ENCODE data around the gene IFNL4. TPM values are rescaled to one million over a fixed set of nuclear protein-coding genes. Genes with fewer than 3 reads are reported as not detected.

The IFNL4 gene
- total RNA-seq, 1 donor from 2014 or later = not detected

- peaks cover 20% of the 10 kb centered on the region for H3K27me3 ChIP-seq (ENCODE audit: control insufficient read depth, insufficient read depth, low read length)
- TF ChIP-seq, protein P1, sequence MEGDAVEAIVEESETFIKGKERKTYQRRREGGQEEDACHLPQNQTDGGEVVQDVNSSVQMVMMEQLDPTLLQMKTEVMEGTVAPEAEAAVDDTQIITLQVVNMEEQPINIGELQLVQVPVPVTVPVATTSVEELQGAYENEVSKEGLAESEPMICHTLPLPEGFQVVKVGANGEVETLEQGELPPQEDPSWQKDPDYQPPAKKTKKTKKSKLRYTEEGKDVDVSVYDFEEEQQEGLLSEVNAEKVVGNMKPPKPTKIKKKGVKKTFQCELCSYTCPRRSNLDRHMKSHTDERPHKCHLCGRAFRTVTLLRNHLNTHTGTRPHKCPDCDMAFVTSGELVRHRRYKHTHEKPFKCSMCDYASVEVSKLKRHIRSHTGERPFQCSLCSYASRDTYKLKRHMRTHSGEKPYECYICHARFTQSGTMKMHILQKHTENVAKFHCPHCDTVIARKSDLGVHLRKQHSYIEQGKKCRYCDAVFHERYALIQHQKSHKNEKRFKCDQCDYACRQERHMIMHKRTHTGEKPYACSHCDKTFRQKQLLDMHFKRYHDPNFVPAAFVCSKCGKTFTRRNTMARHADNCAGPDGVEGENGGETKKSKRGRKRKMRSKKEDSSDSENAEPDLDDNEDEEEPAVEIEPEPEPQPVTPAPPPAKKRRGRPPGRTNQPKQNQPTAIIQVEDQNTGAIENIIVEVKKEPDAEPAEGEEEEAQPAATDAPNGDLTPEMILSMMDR (IDR thresholded peaks at IDR 0.05; ENCODE audit: insufficient read depth, low read length, poor library complexity, severe bottlenecking) = no peak
- no peak overlapping the region for H3K4me3 ChIP-seq (ENCODE audit: low read depth, low read length)
- no peaks in the 10 kb centered on the region for H3K36me3 ChIP-seq (ENCODE audit: control insufficient read depth, insufficient read depth, low read length)
- no peak for DNase-seq (ENCODE audit: low read depth)
These were observed 4.9 kb upstream of the IFNL4 start for GRCh38 chr19:39253374-39254149.

DNA sequence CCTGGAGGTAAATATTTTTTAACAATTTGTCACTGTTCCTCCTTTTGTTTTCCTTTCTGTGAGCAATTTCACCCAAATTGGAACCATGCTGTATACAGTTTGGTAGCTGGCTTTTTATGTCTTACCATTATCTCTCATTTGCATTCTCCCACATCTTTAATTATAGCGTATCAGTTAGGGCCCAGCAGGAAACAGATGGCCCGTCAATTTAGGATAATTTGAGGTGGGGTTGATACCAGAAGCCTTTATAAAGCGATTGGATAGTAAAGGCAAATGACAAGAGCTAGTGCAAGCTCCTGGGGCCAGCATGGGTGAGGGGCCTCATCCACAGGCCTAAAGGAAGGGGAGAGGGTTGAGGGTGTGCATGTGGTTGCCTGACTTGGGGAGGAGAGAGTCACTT is 3.8 kb upstream of the IFNL4 start:
- TF ChIP-seq, protein P1 (IDR thresholded peaks at IDR 0.05; ENCODE audit: insufficient read depth, low read length, poor library complexity, severe bottlenecking) = no peak
- Histone ChIP-seq H3K4me3 (ENCODE audit: low read depth, low read length) (no peak overlapping the region), H3K36me3 (ENCODE audit: control insufficient read depth, insufficient read depth, low read length) (no peaks in the 10 kb centered on the region), H3K27me3 (ENCODE audit: control insufficient read depth, insufficient read depth, low read length) (peaks cover 31% of the 10 kb centered on the region)
- no peak for DNase-seq (ENCODE audit: low read depth)

DNA sequence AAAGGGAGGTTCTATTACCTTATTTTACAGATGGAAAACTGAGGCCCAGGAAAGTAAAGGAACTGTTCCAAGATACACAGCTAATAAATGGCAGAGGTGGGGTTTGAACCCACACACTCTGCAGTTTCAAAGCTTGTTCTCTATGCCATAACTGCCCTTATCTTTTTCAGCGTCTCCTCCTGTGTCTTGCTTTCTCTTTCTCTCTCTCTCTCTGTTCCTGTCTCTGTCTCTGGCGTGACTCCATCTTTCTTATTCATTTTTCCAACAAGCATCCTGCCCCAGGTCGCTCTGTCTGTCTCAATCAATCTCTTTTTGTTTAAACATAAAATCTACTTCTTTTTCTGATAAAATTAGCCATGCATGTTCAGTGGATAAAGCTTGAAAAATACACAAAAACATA is 3.2 kb upstream of the IFNL4 start:
- H3K27me3 ChIP-seq (ENCODE audit: control insufficient read depth, insufficient read depth, low read length) = peaks cover 37% of the 10 kb centered on the region
- H3K36me3 ChIP-seq (ENCODE audit: control insufficient read depth, insufficient read depth, low read length) = no peaks in the 10 kb centered on the region
- H3K4me3 ChIP-seq (ENCODE audit: low read depth, low read length) = no peak overlapping the region
- TF ChIP-seq, protein P1 (IDR thresholded peaks at IDR 0.05; ENCODE audit: insufficient read depth, low read length, poor library complexity, severe bottlenecking) = no peak
- no peak for DNase-seq (ENCODE audit: low read depth)

DNA sequence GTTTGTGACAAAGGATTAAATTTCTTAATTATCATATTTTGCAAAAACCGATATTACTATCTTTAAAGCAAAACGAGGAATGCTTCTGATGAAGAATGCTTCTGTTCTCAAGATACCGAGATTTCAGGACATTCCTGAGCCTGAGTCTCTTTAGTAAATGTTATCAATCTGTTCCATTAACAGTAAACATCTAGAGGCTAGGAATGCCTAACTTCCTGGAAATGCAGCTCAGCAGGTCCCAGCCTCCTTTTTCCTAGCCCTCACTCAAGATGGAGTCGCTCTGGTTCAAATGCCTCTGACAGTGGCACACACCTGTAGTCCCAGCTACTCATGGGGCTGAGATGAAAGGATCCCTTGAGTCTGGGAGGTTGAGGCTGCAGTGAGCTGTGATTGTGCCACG is 2.4 kb upstream of the IFNL4 start:
- TF ChIP-seq, protein P1 (IDR thresholded peaks at IDR 0.05; ENCODE audit: insufficient read depth, low read length, poor library complexity, severe bottlenecking) = no peak
- Histone ChIP-seq H3K4me3 (ENCODE audit: low read depth, low read length) (no peak overlapping the region), H3K36me3 (ENCODE audit: control insufficient read depth, insufficient read depth, low read length) (no peaks in the 10 kb centered on the region), H3K27me3 (ENCODE audit: control insufficient read depth, insufficient read depth, low read length) (peaks cover 34% of the 10 kb centered on the region)
- no peak for DNase-seq (ENCODE audit: low read depth)

DNA sequence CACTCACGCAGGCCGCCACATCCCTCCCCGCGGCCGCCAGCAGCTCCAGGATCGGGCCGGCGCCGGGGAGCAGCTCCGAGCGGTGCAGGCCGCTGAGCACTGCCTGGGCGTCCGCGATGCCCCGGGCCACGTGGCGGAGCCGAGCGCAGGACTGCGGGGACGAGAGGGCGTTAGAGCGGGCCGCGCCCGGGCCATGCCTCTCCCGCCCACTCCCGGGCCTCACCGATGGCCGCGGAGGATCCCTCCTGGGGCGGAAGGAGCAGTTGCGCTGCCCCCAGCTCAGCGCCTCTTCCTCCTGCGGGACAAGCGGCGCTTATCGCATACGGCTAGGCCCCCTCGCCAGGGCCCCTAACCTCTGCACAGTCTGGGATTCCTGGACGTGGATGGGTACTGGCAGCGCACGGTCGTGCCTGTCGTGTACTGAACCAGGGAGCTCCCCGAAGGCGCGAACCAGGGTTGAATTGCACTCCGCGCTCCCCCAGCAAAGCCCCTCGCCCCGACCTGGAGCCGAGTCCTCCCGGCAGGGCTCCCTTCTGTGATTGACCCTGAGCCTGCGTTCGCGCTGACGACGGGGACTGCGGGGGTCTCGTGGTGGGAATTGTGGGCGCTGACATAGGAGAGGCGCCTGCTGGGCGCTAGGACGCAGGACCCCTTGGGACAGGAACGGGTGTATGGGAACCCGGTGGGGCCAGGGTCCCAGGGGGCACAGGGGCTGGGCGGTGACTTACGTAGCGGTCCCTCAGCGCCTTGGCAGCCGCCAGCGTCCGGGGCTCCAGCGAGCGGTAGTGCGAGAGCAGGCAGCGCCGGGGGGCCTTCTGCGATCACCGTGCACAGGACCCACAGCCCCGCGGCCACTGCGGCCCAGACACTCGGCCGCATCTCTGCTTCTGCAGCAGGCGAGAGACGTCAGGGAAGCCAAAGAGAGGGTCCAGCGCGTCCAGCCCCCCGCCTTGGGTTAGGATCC is 673 bp downstream of the IFNL4 start:
- H3K4me3 ChIP-seq (ENCODE audit: low read depth, low read length) = no peak overlapping the region
- H3K36me3 ChIP-seq (ENCODE audit: control insufficient read depth, insufficient read depth, low read length) = no peaks in the 10 kb centered on the region
- DNase-seq (ENCODE audit: low read depth) = no peak
- TF ChIP-seq, protein P1 (IDR thresholded peaks at IDR 0.05; ENCODE audit: insufficient read depth, low read length, poor library complexity, severe bottlenecking) = no peak
- peaks cover 34% of the 10 kb centered on the region for H3K27me3 ChIP-seq (ENCODE audit: control insufficient read depth, insufficient read depth, low read length)

All from kidney epithelial cell (primary cell).